Activated T-helper 1 cell treated with anti-CD3 and anti-CD28 coated beads, Interleukin-12 subunit alpha, Interleukin-12 subunit beta, Interleukin-2, Interleukin-4 antibody, amounts not matched to agents 30 ng/mL and 10 ng/mL and 1 ng/mL, durations not matched to agents 14 hours and 24 hours and 36 hours (primary cell): Measurements from ENCODE around the gene SLC43A3. TPM values are rescaled to one million over a fixed set of nuclear protein-coding genes. Genes with fewer than 3 reads are reported as not detected.
A peak's percentile ranks its signal among the peaks of the same experiment; 100 is the strongest.

ENCODE experiments used
- DNase-seq: peaks from one replicate; pipeline ENCODE4 v3.0.0; 2021; ENCODE audit warnings: low spot score
- H3K27ac Mint-ChIP-seq: one replicate; pipeline ENCODE4 v1.8.0; 2021; ENCODE audit warnings: mild to moderate bottlenecking, mixed read lengths
- H3K27me3 Mint-ChIP-seq: one replicate; pipeline ENCODE4 v1.8.0; 2022; ENCODE audit warnings: mild to moderate bottlenecking, moderate library complexity, mixed read lengths; ENCODE audit not compliant: insufficient read depth
- H3K36me3 Mint-ChIP-seq: one replicate; pipeline ENCODE4 v1.8.0; 2021; ENCODE audit warnings: low read depth, mixed read lengths
- H3K4me1 Mint-ChIP-seq: one replicate; pipeline ENCODE4 v1.8.0; 2021; ENCODE audit warnings: low read depth, mixed read lengths
- H3K4me3 Mint-ChIP-seq: one replicate; pipeline ENCODE4 v1.8.0; 2021; ENCODE audit warnings: mild to moderate bottlenecking, moderate library complexity, mixed read lengths
- H3K9me3 Mint-ChIP-seq: one replicate; pipeline ENCODE4 v1.8.0; 2021; ENCODE audit warnings: mixed read lengths
- intact Hi-C: fragments of 100-400 bp; cut with micrococcal nuclease; formaldehyde crosslinking; loops from one replicate; pipeline ENCODE4 v1.15.1; 2024
- total RNA-seq: library from RNA; stranded (reverse); gene quantifications from 2 replicates; pipeline ENCODE4 v1.2.3, GENCODE V29; 2022

The SLC43A3 gene
- total RNA-seq: 181 and 184 TPM in 2 replicates

DNA sequence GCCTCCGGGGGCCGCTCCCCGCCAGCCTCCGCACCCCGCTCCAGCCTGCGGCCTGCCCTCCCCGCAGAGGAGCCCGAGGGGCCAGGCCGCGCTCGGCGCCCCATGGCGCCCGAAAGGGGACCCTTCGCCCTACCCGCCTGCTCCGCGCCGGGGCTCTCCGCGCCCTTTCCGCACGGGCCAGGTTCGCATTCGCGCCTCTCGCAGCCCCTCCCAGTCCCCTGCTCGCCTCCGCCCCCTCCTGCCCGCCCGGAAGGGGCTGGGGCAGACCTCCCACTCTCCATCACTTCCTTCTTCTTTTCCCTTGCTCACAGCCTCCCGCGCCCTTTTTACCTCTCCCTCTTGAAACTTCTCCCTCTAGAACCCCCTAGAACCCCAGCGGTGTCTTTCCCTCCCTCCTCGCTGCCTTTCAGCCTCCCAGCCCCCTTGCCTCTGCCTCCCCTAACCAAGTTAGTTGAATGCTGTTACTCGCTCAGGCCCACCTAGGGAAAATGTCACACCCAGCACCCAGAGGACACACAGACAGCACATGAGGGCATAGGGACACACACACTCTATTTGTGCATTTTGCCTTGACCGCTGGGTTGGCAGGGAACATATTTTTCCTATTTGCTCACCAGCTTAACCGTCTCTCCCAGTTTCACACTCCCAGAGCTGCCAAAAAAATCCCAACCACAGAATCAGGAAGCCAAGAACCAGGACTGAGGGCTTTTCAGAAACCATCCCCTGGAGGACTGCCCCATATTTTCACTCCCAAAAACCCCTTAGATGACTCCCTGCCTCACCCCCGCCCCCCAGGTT is at the start of gene SLC43A3:
TSS of gene SLC43A3 (minus strand) at position 193 of the 798 bp plus-strand sequence. CDS start 949 bp downstream, outside the sequence.
- intact Hi-C loops: loop anchor here (1.0 to 10.0 kb wide), 4 partner anchors 33 to 1150 kb away; partner anchors contain the start of genes LPXN, RTN4RL2, TIMM10 and ZFP91
- Mint-ChIP-seq H3K36me3 (peaks cover 30% of the 10 kb centered on the region), H3K4me1 (peaks cover 56% of the 10 kb centered on the region), H3K4me3 (peak within 1 kb of the TSS; percentile 90), H3K9me3 (no peaks in the 10 kb centered on the region), H3K27ac (peak within 1 kb of the TSS; percentile 80), H3K27me3 (peaks cover 3% of the 10 kb centered on the region)
- DNase-seq: peak; percentile 60

DNA sequence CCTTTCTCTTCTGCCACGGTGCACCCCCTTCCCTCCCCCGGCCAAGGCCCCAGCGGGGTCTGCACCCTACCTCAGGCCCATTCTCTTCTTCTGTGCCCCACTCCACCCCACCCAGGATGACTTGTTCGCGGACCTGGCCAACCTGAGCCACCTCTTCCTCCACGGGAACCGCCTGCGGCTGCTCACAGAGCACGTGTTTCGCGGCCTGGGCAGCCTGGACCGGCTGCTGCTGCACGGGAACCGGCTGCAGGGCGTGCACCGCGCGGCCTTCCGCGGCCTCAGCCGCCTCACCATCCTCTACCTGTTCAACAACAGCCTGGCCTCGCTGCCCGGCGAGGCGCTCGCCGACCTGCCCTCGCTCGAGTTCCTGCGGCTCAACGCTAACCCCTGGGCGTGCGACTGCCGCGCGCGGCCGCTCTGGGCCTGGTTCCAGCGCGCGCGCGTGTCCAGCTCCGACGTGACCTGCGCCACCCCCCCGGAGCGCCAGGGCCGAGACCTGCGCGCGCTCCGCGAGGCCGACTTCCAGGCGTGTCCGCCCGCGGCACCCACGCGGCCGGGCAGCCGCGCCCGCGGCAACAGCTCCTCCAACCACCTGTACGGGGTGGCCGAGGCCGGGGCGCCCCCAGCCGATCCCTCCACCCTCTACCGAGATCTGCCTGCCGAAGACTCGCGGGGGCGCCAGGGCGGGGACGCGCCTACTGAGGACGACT is 49.3 kb upstream of the SLC43A3 start:
- H3K4me3 Mint-ChIP-seq: peak overlapping the region; percentile 63
- no peaks in the 10 kb centered on the region for H3K9me3 Mint-ChIP-seq
- intact Hi-C loops: no loop called here

DNA sequence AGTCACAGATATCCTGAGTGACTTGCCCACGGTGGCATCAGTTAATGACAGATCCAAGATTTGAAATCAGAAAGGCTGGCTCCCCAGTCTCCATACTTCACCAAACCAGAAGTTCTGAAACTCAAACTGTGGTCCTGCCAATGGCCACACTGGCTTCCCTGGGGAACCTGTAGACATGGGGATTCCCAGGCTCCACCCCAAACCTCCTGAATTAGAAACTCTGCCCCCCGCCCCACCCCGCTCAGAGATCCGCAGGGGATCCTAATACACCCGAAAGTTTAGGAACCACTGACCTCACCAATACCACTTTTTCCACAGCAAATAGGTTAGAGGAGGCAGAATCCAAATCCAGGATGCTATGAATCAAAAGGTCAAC is 48.7 kb upstream of the SLC43A3 start:
- peak overlapping the region; percentile 63 for H3K4me3 Mint-ChIP-seq
- intact Hi-C loops: loop anchor here (1.0 kb wide), 1 partner anchor 15 kb away; the partner anchor contains the start of gene RTN4RL2
- H3K27me3 Mint-ChIP-seq: peaks cover 49% of the 10 kb centered on the region
- H3K4me1 Mint-ChIP-seq: peaks cover 29% of the 10 kb centered on the region
- no peak for DNase-seq
- no peaks in the 10 kb centered on the region for H3K9me3 Mint-ChIP-seq
- peak overlapping the region; percentile 23 for H3K27ac Mint-ChIP-seq
- no peaks in the 10 kb centered on the region for H3K36me3 Mint-ChIP-seq

More for the DNA sequence above, 49.3 kb upstream of the SLC43A3 start:
- H3K4me1 Mint-ChIP-seq: peaks cover 29% of the 10 kb centered on the region
- peaks cover 50% of the 10 kb centered on the region for H3K27me3 Mint-ChIP-seq
- peak overlapping the region; percentile 23 for H3K27ac Mint-ChIP-seq
- no peaks in the 10 kb centered on the region for H3K36me3 Mint-ChIP-seq
- DNase-seq: no peak

DNA sequence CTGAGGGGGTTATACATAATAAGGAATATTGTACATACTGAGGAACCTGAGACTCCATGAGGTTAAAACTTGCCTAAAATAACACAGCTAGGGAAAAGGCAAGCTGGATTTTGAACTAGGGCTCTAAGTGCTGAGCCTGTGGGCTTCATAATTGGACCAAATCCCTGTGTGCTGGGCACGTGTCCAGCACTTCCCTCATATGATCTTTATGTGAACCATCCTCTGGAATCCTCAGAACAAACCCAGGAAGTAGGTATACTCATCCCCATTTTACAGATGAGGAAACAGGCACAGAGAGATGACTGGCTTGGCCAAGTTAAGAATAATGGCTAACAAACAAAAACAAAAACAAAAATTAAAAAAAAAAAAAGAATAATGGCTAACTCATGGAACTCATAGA is 48.3 kb upstream of the SLC43A3 start:
- no peak for DNase-seq
- no peaks in the 10 kb centered on the region for H3K9me3 Mint-ChIP-seq
- no peak overlapping the region for H3K4me3 Mint-ChIP-seq
- H3K4me1 Mint-ChIP-seq: peaks cover 25% of the 10 kb centered on the region
- no peak overlapping the region for H3K27ac Mint-ChIP-seq
- intact Hi-C loops: loop anchor here (1.0 kb wide), 1 partner anchor 15 kb away; the partner anchor contains the start of gene RTN4RL2
- no peaks in the 10 kb centered on the region for H3K36me3 Mint-ChIP-seq
- peaks cover 49% of the 10 kb centered on the region for H3K27me3 Mint-ChIP-seq

DNA sequence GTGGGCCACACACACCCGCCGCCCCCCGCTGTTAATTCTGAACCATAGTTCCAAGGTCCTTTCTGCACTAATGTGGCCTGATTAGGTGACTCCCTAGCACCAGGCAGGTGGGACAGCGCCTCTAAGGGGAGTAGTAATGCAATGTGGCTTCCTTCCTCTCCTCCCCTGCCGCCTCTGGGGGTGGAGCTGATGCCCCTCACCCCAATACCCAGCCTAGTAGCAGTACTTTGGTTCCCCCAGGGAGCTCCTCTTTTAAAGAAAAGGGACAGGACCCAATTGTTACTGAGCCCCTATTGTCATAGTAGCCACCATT is 47.8 kb upstream of the SLC43A3 start:
- intact Hi-C loops: loop anchor here (1.0 kb wide), 1 partner anchor 14 kb away; the partner anchor contains the start of gene RTN4RL2
- DNase-seq: no peak
- Mint-ChIP-seq H3K4me3 (no peak overlapping the region), H3K36me3 (no peaks in the 10 kb centered on the region), H3K9me3 (no peaks in the 10 kb centered on the region), H3K4me1 (peaks cover 23% of the 10 kb centered on the region), H3K27me3 (peaks cover 52% of the 10 kb centered on the region), H3K27ac (no peak overlapping the region)

DNA sequence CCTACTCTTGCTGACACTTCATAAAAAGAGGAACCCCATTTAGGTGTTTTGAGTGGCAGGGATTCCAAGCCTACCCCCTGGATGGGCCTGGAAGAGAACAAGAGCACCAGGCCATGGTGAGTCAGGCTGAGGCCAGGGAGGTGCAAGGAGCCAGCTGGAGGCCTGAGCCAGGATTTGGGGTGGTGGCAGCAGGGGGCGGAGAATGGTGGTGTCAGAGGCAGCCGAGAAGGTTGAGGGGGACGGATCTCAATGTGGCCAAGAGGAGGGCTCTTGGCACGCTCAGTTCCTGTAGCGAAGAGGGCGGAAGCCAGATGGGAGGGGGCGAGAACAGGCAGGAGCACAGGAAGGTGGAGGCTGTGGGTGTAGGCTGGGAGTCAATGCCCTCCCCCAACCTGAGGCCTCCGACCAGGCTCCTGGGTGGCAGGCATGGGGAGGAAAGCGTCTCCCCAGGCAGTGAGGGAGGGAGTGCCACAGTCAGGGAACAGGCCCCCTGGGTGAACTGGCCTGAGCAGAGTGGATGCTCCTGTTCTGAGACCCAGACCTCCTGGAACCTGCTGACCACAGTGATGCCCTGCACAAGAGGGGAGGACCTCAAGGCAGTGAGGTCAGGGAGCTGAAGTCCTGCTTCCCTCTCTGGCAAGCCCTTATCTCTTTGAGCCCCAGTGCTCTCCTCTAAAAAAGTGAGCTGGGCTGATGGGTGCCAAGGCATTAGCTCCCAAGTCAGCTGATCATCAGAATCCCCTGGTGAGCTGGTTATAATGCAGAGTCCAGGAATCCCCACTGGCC is 47.3 kb upstream of the SLC43A3 start:
- no peaks in the 10 kb centered on the region for H3K9me3 Mint-ChIP-seq
- intact Hi-C loops: no loop called here
- H3K27me3 Mint-ChIP-seq: peaks cover 47% of the 10 kb centered on the region
- H3K27ac Mint-ChIP-seq: peak overlapping the region; percentile 15
- H3K4me3 Mint-ChIP-seq: no peak overlapping the region
- no peak for DNase-seq
- peaks cover 23% of the 10 kb centered on the region for H3K4me1 Mint-ChIP-seq
- H3K36me3 Mint-ChIP-seq: no peaks in the 10 kb centered on the region

DNA sequence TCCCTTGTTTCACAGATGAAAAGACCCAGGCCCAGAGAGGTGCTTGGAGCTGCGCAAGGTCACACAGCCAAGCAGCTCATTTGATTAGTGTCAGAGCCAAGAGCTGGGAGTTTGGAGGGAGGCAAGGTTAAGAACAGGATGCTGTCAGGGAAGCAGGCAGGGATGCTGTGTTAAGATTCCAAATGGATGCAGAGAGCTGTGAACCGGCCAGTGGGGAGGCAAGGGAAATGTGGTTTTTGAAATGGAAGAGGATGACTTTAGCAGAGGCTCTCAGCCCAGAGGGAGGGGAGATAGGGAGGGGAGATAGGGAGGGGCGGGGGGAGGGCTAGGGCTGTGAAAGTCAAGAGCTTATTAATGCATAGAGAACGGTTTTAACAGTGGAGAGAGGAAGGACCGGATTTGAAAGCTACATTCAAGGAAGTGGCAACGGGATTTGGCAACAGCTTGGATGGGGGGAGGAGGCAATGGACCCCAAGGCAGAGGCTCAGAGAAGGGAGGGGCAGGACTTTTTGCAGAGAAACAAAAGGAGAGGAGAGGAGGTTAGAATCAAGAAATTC is 46.4 kb upstream of the SLC43A3 start:
- H3K9me3 Mint-ChIP-seq: no peaks in the 10 kb centered on the region
- H3K36me3 Mint-ChIP-seq: no peaks in the 10 kb centered on the region
- intact Hi-C loops: no loop called here
- H3K27ac Mint-ChIP-seq: peak overlapping the region; percentile 50
- peaks cover 23% of the 10 kb centered on the region for H3K4me1 Mint-ChIP-seq
- DNase-seq: no peak
- peaks cover 44% of the 10 kb centered on the region for H3K27me3 Mint-ChIP-seq
- H3K4me3 Mint-ChIP-seq: no peak overlapping the region

DNA sequence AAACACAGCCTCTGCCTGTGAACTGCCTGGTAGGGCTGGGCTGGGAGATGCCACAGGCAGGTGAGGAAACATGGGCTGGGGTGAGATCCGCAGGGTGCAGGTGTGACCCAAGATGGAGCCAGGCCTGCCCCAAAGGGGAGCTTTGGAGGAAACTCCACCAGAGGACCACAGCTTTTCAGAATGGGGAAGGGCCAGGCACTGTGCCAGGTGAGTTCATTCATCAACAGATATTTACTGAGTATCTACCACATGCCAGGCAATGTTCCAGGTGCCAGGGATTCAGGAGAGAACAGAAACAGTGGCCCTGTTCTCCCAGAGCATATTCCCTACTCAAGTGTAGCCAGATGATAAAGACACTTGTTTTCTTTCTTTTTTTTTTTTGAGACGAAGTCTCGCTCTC is 44.6 kb upstream of the SLC43A3 start:
- Mint-ChIP-seq H3K9me3 (no peaks in the 10 kb centered on the region), H3K4me3 (no peak overlapping the region), H3K27me3 (peaks cover 28% of the 10 kb centered on the region), H3K36me3 (no peaks in the 10 kb centered on the region), H3K4me1 (peaks cover 23% of the 10 kb centered on the region), H3K27ac (no peak overlapping the region)
- intact Hi-C loops: no loop called here
- DNase-seq: no peak

DNA sequence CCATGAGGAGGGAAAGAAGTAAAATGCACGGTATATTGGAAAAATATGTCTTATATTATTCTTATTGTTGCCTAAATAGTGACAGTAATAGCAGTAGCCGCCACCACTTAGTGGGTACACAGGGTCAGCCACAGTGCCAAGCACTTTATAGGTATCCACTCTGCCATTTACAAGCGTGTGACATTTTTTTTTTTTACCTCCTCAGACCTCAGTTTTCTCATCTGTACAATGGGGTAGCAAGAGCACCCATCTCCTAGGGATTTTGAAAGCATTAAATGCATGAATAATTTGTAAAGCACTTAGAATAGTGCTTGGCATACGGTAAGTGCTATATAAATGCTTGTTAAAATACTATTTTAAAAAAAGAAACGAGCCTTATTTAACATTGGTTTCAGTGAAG is 42.3 kb upstream of the SLC43A3 start:
- H3K27ac Mint-ChIP-seq: no peak overlapping the region
- H3K27me3 Mint-ChIP-seq: peaks cover 13% of the 10 kb centered on the region
- H3K4me1 Mint-ChIP-seq: peaks cover 5% of the 10 kb centered on the region
- no peaks in the 10 kb centered on the region for H3K36me3 Mint-ChIP-seq
- DNase-seq: no peak
- H3K9me3 Mint-ChIP-seq: no peaks in the 10 kb centered on the region
- intact Hi-C loops: no loop called here
- H3K4me3 Mint-ChIP-seq: no peak overlapping the region

DNA sequence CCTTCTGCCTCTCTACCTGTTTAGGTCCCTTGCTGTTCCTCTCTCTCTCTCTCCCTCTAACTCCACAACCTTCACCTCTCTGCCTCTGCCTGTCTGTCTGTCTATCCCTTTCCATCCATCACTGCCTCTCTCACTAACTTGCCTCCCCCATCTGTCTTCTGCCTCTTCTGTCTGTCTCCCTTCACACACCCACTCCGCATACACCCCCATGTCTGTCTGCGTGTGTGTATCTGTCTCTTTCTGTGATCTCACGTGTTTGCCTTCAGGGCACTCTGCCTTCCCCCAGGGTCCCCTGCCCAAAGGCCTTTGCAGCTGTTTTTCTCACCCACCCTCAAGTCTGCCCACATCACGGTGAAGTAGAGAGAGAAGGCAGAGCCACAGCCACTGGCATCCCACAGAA is 41.4 kb upstream of the SLC43A3 start:
- DNase-seq: no peak
- intact Hi-C loops: no loop called here
- Mint-ChIP-seq H3K4me3 (no peak overlapping the region), H3K4me1 (no peaks in the 10 kb centered on the region), H3K9me3 (no peaks in the 10 kb centered on the region), H3K27ac (no peak overlapping the region), H3K36me3 (no peaks in the 10 kb centered on the region), H3K27me3 (peaks cover 16% of the 10 kb centered on the region)

DNA sequence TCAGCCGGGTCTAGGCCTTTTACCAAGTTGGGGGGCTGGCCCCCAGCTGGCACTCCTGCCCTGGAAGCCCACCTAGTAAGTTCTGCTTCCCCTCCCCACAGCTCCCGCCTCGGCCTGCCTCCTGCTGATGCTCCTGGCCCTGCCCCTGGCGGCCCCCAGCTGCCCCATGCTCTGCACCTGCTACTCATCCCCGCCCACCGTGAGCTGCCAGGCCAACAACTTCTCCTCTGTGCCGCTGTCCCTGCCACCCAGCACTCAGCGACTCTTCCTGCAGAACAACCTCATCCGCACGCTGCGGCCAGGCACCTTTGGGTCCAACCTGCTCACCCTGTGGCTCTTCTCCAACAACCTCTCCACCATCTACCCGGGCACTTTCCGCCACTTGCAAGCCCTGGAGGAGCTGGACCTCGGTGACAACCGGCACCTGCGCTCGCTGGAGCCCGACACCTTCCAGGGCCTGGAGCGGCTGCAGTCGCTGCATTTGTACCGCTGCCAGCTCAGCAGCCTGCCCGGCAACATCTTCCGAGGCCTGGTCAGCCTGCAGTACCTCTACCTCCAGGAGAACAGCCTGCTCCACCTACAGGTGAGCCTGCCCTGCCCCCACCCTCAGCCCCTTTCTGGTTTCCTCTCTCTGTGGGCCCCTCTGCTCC is 40.7 kb upstream of the SLC43A3 start:
- no peak for DNase-seq
- peaks cover 4% of the 10 kb centered on the region for H3K4me1 Mint-ChIP-seq
- no peaks in the 10 kb centered on the region for H3K9me3 Mint-ChIP-seq
- intact Hi-C loops: no loop called here
- no peak overlapping the region for H3K27ac Mint-ChIP-seq
- no peak overlapping the region for H3K4me3 Mint-ChIP-seq
- no peaks in the 10 kb centered on the region for H3K36me3 Mint-ChIP-seq
- H3K27me3 Mint-ChIP-seq: peaks cover 20% of the 10 kb centered on the region

DNA sequence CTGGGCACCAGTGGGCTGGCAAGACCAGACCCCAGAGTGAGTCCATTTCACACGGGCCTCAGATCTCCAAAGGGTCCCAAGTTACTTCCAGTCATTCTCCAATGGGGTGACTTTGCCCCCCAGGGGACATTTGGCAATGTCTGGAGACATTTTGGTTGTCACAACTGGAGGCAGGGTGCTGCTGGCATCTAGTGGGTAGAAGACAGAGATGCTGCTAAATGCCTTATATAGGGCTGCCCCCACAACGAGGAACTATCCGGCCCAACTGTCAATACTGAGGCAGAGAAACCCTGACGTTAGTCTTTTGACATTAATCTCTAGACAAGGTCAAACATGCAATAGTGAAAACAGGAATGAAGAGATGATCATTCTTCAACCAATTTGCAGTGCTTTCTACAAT is 39.8 kb upstream of the SLC43A3 start:
- no peak overlapping the region for H3K4me3 Mint-ChIP-seq
- peaks cover 6% of the 10 kb centered on the region for H3K4me1 Mint-ChIP-seq
- peaks cover 26% of the 10 kb centered on the region for H3K27me3 Mint-ChIP-seq
- DNase-seq: no peak
- intact Hi-C loops: no loop called here
- H3K9me3 Mint-ChIP-seq: no peaks in the 10 kb centered on the region
- H3K27ac Mint-ChIP-seq: no peak overlapping the region
- no peaks in the 10 kb centered on the region for H3K36me3 Mint-ChIP-seq
